IMR-90 (cell line): ENCODE measurements around the gene NFAT5. TPM values are rescaled to one million over a fixed set of nuclear protein-coding genes. Genes with fewer than 3 reads are reported as not detected.
A peak's percentile ranks its signal among the peaks of the same experiment; 100 is the strongest.

ENCODE experiments used
- ATAC-seq: fragments of 200-7000 bp; cut with Tn5 transposase; 2 replicates; pipeline ENCODE4 v1.9.1; 2020; ENCODE audit warnings: low read depth, mild to moderate bottlenecking, moderate library complexity
- BruUV-seq: library from RNA; stranded (reverse); fragments of 400-500 nt; replicated peaks from 2 replicates; lab custom pipeline; 2021; lab: Mats Ljungman, UMichigan
- CTCF ChIA-PET: fragments of 300-600 bp; formaldehyde crosslinking; extraction: SDS; loops from one replicate; lab custom pipeline; 2021; ENCODE audit warnings: antibody characterized with exemption; lab: Yijun Ruan, JAX
- POLR2A ChIA-PET: fragments of 300-600 bp; sonication (Branson Sonifier 250); formaldehyde crosslinking; loops from one replicate; lab custom pipeline; 2022; ENCODE audit warnings: antibody characterized with exemption; ENCODE audit not compliant: unreplicated experiment; lab: Charles Lee
- DNase-seq: peaks from one replicate; pipeline ENCODE4 v3.0.0; 2013
- H2AFZ ChIP-seq: replicated peaks from 2 replicates; pipeline ENCODE3; 2013; ENCODE audit warnings: low read length, mild to moderate bottlenecking; ENCODE audit not compliant: poor library complexity
- H2AK5ac ChIP-seq: 2 replicates; pipeline ENCODE4 v1.6.1; 2013; ENCODE audit warnings: low read depth, low read length, inconsistent platforms
- H2AK9ac ChIP-seq: replicated peaks from 2 replicates; pipeline ENCODE3; 2013; ENCODE audit warnings: mild to moderate bottlenecking, low read depth, low read length, moderate library complexity; ENCODE audit not compliant: poor library complexity
- H2BK120ac ChIP-seq: 2 replicates; pipeline ENCODE4 v1.6.1; 2013; ENCODE audit warnings: low read depth, low read length, inconsistent platforms
- H2BK15ac ChIP-seq: 3 replicates; pipeline ENCODE4 v1.6.1; 2013; ENCODE audit warnings: low read depth, low read length, inconsistent platforms
- H2BK20ac ChIP-seq: 2 replicates; pipeline ENCODE4 v1.6.1; 2013; ENCODE audit warnings: low read depth, mild to moderate bottlenecking, inconsistent platforms, low read length, moderate library complexity
- H2BK5ac ChIP-seq: 2 replicates; pipeline ENCODE4 v1.6.1; 2013; ENCODE audit warnings: mild to moderate bottlenecking, low read depth, low read length, inconsistent platforms; ENCODE audit not compliant: poor library complexity, severe bottlenecking
- H3K14ac ChIP-seq: replicated peaks from 2 replicates; pipeline ENCODE4 v1.6.1; 2013; ENCODE audit warnings: low read depth, low read length, inconsistent platforms
- H3K18ac ChIP-seq: 2 replicates; pipeline ENCODE4 v1.6.1; 2013; ENCODE audit warnings: low read depth, low read length, control low read depth
- H3K23ac ChIP-seq: 2 replicates; pipeline ENCODE4 v1.6.1; 2013; ENCODE audit warnings: low read depth, low read length, inconsistent platforms
- H3K27ac ChIP-seq: 2 replicates; pipeline ENCODE4 v1.5.1; 2013; ENCODE audit warnings: mild to moderate bottlenecking, control low read depth, low read length; ENCODE audit not compliant: insufficient read depth
- H3K27me3 ChIP-seq: 2 replicates; pipeline ENCODE4 v1.6.1; 2013; ENCODE audit warnings: low read length; ENCODE audit not compliant: control insufficient read depth, insufficient read depth
- H3K36me3 ChIP-seq: 2 replicates; pipeline ENCODE4 v1.6.1; 2013; ENCODE audit warnings: low read length, mixed read lengths; ENCODE audit not compliant: control insufficient read depth, insufficient read depth
- H3K4ac ChIP-seq: 2 replicates; pipeline ENCODE4 v1.6.1; 2013; ENCODE audit warnings: low read depth, low read length, inconsistent platforms
- H3K4me1 ChIP-seq: 2 replicates; pipeline ENCODE4 v1.6.1; 2013; ENCODE audit warnings: low read length, mixed read lengths; ENCODE audit not compliant: control insufficient read depth, insufficient read depth
- H3K4me2 ChIP-seq: 2 replicates; pipeline ENCODE4 v1.6.1; 2013; ENCODE audit warnings: low read depth, mild to moderate bottlenecking, control low read depth, low read length, moderate library complexity
- H3K4me3 ChIP-seq: 2 replicates; pipeline ENCODE4 v1.5.1; 2013; ENCODE audit warnings: low read depth, mild to moderate bottlenecking, control low read depth, low read length, moderate library complexity; ENCODE audit not compliant: insufficient read depth
- H3K56ac ChIP-seq: 2 replicates; pipeline ENCODE4 v1.6.1; 2013; ENCODE audit warnings: low read length, inconsistent platforms; ENCODE audit not compliant: insufficient read depth; ENCODE audit errors: extremely low read depth
- H3K79me1 ChIP-seq, 2 experiments: 2 replicates each; pipeline ENCODE4 v1.6.1; 2013; ENCODE audit warnings: low read length in 2 of 2, inconsistent platforms in 1 of 2, low read depth in 1 of 2
- H3K9ac ChIP-seq: 2 replicates; pipeline ENCODE4 v1.6.1; 2013; ENCODE audit warnings: low read depth, low read length, control low read depth
- H3K9me1 ChIP-seq: 2 replicates; pipeline ENCODE4 v1.6.1; 2013; ENCODE audit warnings: low read length, inconsistent platforms; ENCODE audit not compliant: insufficient read depth
- H3K9me3 ChIP-seq: 2 replicates; pipeline ENCODE4 v1.6.1; 2013; ENCODE audit warnings: low read length; ENCODE audit not compliant: control insufficient read depth, insufficient read depth
- H4K20me1 ChIP-seq: 2 replicates; pipeline ENCODE4 v1.6.1; 2013; ENCODE audit warnings: low read length, inconsistent platforms; ENCODE audit not compliant: insufficient read depth
- H4K5ac ChIP-seq: 2 replicates; pipeline ENCODE4 v1.6.1; 2013; ENCODE audit warnings: mild to moderate bottlenecking, low read depth, low read length, control low read depth
- H4K8ac ChIP-seq, 2 experiments: 2 replicates each; pipeline ENCODE4 v1.6.1; 2013; ENCODE audit warnings: low read depth in 2 of 2, low read length in 2 of 2, control low read depth in 1 of 2, inconsistent platforms in 1 of 2
- H4K91ac ChIP-seq: 2 replicates; pipeline ENCODE4 v1.6.1; 2013; ENCODE audit warnings: low read depth, low read length, inconsistent platforms; ENCODE audit not compliant: insufficient read depth
- BHLHE40 ChIP-seq: fragments of 150-350 bp; IDR thresholded peaks from 2 replicates; pipeline ENCODE4 v1.6.1; 2016; ENCODE audit warnings: mild to moderate bottlenecking, low read depth, low read length
- MAFK ChIP-seq: IDR thresholded peaks from 2 replicates; pipeline ENCODE4 v1.6.1; 2012; ENCODE audit warnings: low read depth, low read length, improper control_type of control experiment
- MXI1 ChIP-seq: IDR thresholded peaks from 2 replicates; pipeline ENCODE4 v1.6.1; 2012; ENCODE audit warnings: low read depth, mild to moderate bottlenecking, low read length, moderate library complexity, borderline replicate concordance
- NFE2L2 ChIP-seq: fragments of 150-350 bp; IDR thresholded peaks from 2 replicates; pipeline ENCODE4 v1.6.1; 2016; ENCODE audit warnings: low read depth, mild to moderate bottlenecking, low read length
- POLR2A ChIP-seq: IDR thresholded peaks from 2 replicates; pipeline ENCODE4 v1.6.1; 2012; ENCODE audit warnings: mild to moderate bottlenecking, low read depth, low read length
- RAD21 ChIP-seq: IDR thresholded peaks from 2 replicates; pipeline ENCODE4 v1.6.1; 2012; ENCODE audit warnings: low read length, improper control_type of control experiment
- RFX5 ChIP-seq: IDR thresholded peaks from 2 replicates; pipeline ENCODE4 v1.8.0; 2012; ENCODE audit warnings: low read depth, mild to moderate bottlenecking, low read length, moderate library complexity
- WGBS, 2 experiments: methylation state at CpG; one replicate each; pipeline versions ENCODE4 v1.1.5 to v1.1.7; 2013; ENCODE audit warnings: missing lambda C conversion rate in 2 of 2; ENCODE audit not compliant: insufficient read length in 1 of 2; ENCODE audit errors: extremely low coverage in 2 of 2; 5-methylcytosine and 5-hydroxymethylcytosine counted together
- dilution Hi-C: fragments of 300-500 bp; cut with HindIII; formaldehyde crosslinking; loops from one replicate; pipeline ENCODE4 v1.14.3; 2018; ENCODE audit warnings: low sequenced_read_pairs; ENCODE audit not compliant: unreplicated experiment
- in situ Hi-C: fragments of 300-500 bp; cut with MboI; formaldehyde crosslinking; loops from 3 replicates; pipeline ENCODE4 v1.14.3; 2019; ENCODE audit warnings: low sequenced_read_pairs, inconsistent platforms, mixed read lengths
- intact Hi-C: fragments of 100-400 bp; cut with micrococcal nuclease; formaldehyde crosslinking; loops from 2 replicates; pipeline ENCODE4 v1.10.0; 2022
- polyA plus RNA-seq, 3 experiments: library from polyadenylated mRNA; depleted of rRNA; stranded (reverse); fragments of >200 nt; gene quantifications; 2 replicates each; pipeline ENCODE4 v1.2.3, GENCODE V29; 2012; ENCODE audit warnings: low replicate concordance in 1 of 3
- total RNA-seq: library from RNA; depleted of rRNA; stranded (reverse); fragments of >200 nt; gene quantifications from 2 replicates; pipeline ENCODE4 v1.2.3, GENCODE V29; 2012
- TF ChIP-seq, protein P1 (sequence below): conservative IDR thresholded peaks from 2 replicates; pipeline ENCODE4 v1.5.1; 2012; ENCODE audit warnings: mild to moderate bottlenecking, low read depth, low read length, improper control_type of control experiment
- TF ChIP-seq, protein P2 (sequence below): fragments of 150-350 bp; IDR thresholded peaks from 2 replicates; pipeline ENCODE4 v1.6.1; 2017; ENCODE audit warnings: mild to moderate bottlenecking, antibody characterized with exemption, low read length, low read depth
- TF ChIP-seq, protein P3 (sequence below): fragments of 150-350 bp; IDR thresholded peaks from 2 replicates; pipeline ENCODE4 v1.6.1; 2016; ENCODE audit warnings: low read depth, mild to moderate bottlenecking, low read length, moderate library complexity, borderline replicate concordance

NFAT5 gene
- total and polyA plus RNA-seq, 2 of the 4 experiments (the other 2 are of a cell fraction): 10.9 to 20.1 TPM

DNA sequence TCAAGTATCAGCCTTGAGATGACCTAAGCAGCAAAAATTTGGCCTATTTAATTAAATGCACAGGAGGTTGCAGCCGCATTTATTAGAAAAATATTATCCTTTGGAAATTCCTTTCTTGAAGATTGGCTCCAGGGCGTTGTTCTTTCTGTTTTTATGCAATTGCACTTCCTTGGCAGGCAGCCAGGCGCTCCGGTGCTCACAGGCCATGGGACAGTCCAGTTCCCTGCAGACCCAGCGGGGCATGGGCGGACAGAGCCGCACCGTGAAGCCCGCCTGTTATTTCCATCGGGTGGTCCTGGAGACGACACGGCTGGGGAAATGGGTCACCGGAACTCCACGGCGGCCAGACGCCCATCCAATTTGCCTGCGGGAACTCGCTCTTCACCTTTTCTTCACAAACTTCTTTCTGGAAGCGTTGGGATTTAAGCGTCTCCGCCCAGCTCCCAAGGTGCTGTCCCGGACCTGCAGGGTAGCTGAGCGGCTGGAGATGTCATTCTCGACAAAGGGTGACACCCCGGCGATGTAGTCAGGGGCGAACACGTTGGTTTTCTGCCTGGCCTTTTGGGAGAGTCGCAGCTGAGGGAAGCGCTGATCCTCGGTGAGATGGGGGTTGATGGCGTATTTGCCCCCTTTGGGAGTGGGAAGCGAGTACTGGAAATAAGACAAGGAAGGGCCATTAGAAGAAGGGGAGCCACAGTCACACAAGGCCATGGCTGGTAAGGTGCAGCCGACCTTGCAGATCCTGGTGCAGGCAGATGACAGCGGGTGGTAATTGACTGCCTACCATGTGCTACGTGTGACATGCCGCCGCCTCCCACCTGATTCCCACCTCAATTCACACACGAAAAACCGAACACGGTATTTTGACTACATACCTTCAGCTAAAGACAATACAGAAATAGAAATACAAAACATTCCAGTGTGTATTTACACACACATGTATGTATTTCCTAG lies 176.5 kb downstream of the NFAT5 start:
- Histone ChIP-seq H3K4ac (no peak overlapping the region), H2BK5ac (no peak overlapping the region), H3K18ac (no peak overlapping the region), H2AK9ac (peak overlapping the region; percentile 15), H3K27ac (no peak overlapping the region), H3K36me3 (peaks cover 54% of the 10 kb centered on the region), H2AK5ac (no peak overlapping the region), H2BK120ac (no peak overlapping the region), H3K4me2 (no peak overlapping the region), H3K56ac (no peak overlapping the region), H3K27me3 (no peaks in the 10 kb centered on the region), H3K79me1 (peaks cover 24 to 44% of the 10 kb centered on the region in 2 experiments), H2BK15ac (no peak overlapping the region), H3K23ac (no peak overlapping the region), H2BK20ac (no peak overlapping the region), H2AFZ (no peak overlapping the region), H3K4me1 (peaks cover 2% of the 10 kb centered on the region; the same call in 1 of the 2 replicates), H3K9me3 (no peaks in the 10 kb centered on the region), H4K5ac (no peak overlapping the region), H4K8ac (no peak overlapping the region), H3K14ac (no peak overlapping the region), H4K20me1 (peaks cover 6% of the 10 kb centered on the region; the same call in 1 of the 2 replicates), H3K9me1 (peaks cover 11% of the 10 kb centered on the region; the same call in 1 of the 2 replicates), H4K91ac (no peak overlapping the region), H3K9ac (no peak overlapping the region), H3K4me3 (no peak overlapping the region)
- DNase-seq (peak; percentile 16), ATAC-seq (no peak; the same call in 1 of the 2 replicates)
- WGBS, 2 experiments: 81% methylated on average over 15 of the region's 41 CpGs; no CpG with 5 or more reads in 1 of the 2 experiments
- dilution Hi-C loops: no loop called here
- intact Hi-C loops: no loop called here
- no peak for TF ChIP-seq BHLHE40
- TF ChIP-seq, protein P1, sequence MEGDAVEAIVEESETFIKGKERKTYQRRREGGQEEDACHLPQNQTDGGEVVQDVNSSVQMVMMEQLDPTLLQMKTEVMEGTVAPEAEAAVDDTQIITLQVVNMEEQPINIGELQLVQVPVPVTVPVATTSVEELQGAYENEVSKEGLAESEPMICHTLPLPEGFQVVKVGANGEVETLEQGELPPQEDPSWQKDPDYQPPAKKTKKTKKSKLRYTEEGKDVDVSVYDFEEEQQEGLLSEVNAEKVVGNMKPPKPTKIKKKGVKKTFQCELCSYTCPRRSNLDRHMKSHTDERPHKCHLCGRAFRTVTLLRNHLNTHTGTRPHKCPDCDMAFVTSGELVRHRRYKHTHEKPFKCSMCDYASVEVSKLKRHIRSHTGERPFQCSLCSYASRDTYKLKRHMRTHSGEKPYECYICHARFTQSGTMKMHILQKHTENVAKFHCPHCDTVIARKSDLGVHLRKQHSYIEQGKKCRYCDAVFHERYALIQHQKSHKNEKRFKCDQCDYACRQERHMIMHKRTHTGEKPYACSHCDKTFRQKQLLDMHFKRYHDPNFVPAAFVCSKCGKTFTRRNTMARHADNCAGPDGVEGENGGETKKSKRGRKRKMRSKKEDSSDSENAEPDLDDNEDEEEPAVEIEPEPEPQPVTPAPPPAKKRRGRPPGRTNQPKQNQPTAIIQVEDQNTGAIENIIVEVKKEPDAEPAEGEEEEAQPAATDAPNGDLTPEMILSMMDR: no peak
- TF ChIP-seq MAFK: no peak
- no peak for TF ChIP-seq RFX5
- no peak for TF ChIP-seq RAD21
- TF ChIP-seq, protein P2, sequence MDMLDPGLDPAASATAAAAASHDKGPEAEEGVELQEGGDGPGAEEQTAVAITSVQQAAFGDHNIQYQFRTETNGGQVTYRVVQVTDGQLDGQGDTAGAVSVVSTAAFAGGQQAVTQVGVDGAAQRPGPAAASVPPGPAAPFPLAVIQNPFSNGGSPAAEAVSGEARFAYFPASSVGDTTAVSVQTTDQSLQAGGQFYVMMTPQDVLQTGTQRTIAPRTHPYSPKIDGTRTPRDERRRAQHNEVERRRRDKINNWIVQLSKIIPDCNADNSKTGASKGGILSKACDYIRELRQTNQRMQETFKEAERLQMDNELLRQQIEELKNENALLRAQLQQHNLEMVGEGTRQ: no peak
- no peak for TF ChIP-seq NFE2L2
- no peak for TF ChIP-seq MXI1
- no peak for TF ChIP-seq POLR2A
- TF ChIP-seq, protein P3, sequence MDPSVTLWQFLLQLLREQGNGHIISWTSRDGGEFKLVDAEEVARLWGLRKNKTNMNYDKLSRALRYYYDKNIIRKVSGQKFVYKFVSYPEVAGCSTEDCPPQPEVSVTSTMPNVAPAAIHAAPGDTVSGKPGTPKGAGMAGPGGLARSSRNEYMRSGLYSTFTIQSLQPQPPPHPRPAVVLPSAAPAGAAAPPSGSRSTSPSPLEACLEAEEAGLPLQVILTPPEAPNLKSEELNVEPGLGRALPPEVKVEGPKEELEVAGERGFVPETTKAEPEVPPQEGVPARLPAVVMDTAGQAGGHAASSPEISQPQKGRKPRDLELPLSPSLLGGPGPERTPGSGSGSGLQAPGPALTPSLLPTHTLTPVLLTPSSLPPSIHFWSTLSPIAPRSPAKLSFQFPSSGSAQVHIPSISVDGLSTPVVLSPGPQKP: no peak
- no TSS peak for BruUV-seq
- in situ Hi-C loops: no loop called here
- POLR2A ChIA-PET: no interaction called here
- CTCF ChIA-PET: no interaction called here
